Embryonic facial prominence (tissue), 1 donor: Measurements from ENCODE around the gene GNG12.

Source experiments
- DNase-seq: peaks from one replicate; pipeline ENCODE4 v3.0.0-alpha.2; 2016; ENCODE audit errors: extremely low spot score

Gene GNG12

DNA sequence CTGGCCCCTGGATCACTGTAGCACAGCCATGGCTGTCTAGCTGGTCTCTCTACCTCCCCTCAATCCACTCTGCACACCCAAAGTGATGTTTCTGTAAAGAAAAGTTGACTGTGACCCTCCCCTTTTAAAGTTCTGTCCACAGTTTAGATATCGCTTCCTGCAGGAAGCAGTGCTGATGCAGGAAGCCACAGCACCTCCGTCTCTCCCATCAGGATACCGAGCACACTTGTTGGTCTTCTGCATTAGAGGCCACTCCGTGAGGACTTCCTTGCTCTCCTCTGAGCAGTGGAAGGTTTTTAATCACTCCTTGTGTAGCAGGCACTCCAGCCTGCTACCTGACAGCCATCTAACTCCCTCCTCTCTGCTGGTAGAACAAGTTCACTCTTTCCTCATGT is 78.7 kb downstream of the GNG12 start:
- no peak for DNase-seq

GRCh38 chr1:67753776-67754525 is 79.3 kb downstream of the GNG12 start:
- no peak for DNase-seq

DNA sequence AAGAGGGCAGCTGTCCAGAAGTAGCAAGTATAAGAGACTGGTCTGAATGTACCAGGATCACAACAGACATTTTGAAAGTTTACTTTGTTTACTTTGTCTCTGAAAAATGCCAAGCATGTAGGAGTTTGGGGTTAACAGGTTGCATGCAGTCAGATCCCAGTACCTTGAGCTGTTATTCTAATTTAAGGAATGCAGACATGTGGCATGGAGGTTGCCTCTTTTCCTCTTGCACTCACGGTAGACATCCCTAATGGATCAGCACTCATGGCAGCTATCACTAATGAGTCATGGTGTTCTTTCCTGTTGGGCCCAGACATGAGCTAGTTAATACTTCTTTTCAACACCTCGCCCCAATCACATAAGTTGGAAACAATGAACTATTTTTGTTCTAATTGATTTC is 81.0 kb downstream of the GNG12 start:
- no peak for DNase-seq

- DNase-seq = no peak
Observed at GRCh38 chr1:67750691-67751054, 82.6 kb downstream of the GNG12 start.

GRCh38 chr1:67749844-67750690 is 83.2 kb downstream of the GNG12 start:
- DNase-seq = peak; percentile 19

DNA sequence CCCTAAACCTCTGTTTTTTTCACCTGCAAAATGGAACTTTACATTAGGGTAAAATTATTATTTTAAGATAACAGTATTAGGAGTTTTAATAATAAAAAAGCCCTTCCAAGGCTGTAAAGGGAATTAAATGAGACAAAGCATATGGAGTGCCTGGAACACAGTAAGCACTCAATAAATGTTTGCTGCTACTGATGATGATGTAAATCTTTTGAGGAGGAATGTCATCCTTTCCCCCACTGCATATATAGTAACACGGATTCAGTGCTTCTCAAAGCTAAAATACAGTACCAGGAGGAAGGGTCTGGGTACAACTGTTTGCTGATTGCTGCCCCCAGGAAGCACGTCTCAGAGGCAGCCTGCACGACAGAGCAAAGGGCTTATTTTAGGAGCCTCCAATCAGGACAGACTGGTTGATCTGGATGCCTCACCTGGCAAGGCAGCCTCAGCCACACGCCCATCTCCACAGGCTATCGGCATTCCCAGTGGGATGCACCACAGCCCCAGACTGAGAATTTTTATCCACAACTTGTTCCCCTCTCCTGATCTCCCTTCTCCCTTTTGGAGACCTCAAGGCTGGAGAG is 83.9 kb downstream of the GNG12 start:
- DNase-seq = no peak

DNA sequence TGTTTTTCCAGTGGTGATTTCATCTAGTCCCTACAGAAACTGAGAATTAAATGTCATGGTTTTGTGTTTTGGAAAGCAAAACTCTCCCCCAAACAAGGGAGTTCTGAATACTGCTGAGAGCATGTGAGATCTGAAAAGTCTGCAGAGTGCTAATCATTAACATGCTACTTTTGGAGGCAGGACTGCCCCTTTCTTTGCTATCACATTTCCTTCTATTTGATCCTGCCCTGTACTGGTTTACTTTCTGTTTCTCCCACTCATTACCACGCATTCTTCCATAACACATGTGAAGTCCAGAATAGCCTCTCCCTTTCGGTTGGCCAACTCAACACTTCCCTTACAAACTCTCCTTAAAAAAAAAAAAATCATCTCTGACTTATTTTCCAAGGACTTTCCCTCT is 84.6 kb downstream of the GNG12 start:
- no peak for DNase-seq

DNA sequence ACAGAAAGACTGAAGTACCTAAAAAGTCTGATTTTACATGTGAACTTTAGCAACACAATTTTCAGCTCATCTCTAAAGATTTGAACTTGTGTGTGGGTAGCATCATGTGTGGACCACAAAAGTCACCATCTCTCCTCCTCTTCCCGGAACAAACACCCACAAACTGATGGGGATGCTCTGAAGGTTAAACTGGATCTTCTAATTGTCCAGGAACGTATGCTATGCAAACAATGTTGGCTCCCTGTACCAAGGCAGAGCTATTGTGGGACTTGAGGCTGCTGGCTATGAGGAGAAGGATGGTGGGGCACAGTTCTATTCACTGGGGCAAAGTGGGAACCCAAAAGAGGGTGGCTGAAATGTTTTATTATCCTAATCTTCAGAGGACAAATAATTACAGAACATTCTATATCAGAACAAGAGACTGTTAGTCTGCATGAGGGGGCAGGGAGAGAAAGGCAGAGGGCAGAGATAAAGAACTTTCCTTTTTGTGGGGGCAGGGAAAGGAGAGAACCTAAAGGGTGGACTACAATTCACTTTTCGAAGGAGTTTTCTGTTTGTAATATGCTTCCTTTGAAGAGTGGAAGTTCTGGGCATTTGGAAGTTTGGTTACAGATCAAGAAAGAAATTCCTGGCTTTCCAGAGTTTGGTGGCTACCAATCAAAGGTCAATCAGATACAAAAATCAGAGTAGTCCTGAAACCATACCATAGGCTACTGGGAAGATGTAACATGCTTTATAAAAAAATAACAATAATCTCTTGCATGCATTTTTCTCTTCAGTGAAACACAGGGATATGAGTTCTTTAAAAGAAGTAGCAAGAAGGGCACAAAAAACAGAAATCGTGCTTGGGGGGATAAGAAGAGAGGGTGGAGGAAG is 85.4 kb downstream of the GNG12 start:
- no peak for DNase-seq

DNA sequence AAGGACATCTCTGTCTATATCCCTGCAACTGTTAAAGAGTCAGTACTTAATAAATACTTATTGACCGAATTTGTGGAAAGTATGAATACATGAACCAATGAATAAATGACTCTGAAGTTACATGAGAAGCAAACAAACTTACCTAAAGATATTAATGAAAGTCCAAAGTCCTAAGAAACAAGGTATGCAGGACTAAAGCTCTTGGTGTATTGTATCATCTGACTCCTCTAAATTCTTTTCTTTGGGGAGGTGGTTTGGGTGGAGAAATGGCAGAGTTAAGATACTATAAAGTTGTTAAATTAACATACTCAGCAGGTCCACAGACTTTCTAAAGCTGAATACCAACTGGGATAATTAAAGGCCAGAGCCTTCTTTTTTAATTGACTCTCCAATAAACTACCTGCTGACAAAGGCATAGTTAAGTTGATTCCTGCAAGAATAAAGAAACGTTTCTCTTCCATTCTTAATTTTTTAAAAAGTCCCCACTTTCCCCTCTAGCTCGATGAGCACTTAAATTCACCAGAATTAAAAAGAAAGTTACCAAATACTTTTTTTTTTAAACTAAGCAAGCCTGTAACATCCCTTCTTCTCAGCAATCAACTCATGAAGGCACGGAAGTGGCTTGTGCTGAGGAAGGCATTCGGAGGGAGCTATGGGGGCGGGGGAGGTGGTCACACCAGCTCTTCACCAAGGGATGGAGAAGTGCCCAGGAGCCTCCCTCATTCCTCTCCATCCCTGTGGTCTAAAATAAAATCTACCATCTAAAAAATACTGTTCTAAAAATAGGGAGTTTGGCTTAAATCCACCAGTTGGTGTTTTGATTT is 87.2 kb downstream of the GNG12 start:
- no peak for DNase-seq

- DNase-seq = no peak
Observed at GRCh38 chr1:67743072-67743725, 90.1 kb downstream of the GNG12 start.

DNA sequence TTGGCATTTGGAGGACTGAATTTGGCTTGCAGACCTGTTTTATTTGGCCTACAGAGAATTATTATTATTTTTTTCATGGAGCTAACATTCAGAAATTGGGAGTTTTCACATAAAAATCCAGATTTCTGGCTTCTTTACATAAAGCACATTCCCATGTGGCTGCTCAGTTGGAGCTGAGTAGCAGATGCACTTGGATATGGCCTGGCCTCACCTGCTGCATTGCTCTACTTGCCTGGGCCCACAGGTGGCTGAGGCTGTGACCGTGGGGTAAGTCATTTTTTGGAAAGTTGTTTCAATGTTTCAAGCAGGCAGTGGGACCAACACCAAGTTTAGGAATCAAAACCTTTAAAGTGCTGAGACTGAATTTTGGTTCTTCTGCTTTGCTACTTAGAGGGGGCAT is 91.5 kb downstream of the GNG12 start:
- DNase-seq = no peak

DNA sequence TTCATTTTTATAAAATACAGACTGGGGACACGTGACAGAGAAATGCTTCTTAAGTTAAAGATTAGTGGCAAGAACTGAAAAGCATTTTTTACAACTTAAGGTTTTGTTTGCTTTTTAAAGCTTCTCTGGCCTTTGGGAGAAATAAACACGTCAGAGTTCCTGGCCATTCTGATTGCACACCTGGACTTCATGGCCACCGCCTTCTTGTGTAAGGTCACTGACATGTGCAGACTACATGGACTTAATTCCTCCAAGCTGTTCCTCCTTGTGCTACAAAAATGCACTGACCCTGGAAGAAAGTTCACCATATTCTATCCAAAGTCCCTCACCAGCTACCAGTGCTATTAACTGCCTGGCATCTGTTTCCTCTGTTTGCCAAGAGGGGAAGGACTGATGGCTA is 92.1 kb downstream of the GNG12 start:
- no peak for DNase-seq

DNA sequence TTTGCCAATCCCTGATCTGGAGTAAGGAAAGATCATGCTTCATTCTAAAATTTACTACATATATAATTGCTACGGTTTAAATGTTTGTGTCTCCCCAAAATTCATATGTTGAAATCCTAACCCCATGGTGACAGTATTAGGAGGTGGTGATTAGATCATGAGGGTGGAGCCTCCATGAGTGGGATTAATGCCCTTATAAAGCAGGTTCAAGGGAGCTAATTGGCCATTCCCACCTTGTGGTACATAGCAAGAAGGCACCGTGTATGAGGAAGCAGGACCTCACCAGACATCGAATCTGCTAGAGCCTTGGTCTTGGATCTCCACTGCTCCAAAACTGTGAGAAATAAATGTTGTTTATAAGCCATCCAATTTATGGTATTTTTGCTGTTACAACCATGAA is 92.7 kb downstream of the GNG12 start:
- no peak for DNase-seq

DNA sequence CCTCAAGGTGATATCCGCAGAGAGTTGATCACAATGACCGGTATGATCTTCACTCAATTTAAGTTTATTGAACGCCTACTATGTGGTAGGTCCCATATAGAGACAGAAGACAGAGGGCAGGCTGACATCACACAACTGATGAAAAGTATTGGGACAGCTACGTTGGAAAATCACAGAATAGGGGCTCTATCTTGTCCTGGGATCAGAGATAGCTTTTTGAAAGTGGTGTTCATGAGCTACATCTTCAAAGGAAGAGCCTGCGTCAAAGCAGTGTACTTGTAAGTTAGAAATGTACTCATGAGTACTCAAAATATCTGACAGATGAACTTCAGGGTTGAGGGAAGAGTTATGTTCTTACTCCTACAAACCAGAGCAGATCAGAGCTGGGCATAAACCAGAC is 93.9 kb downstream of the GNG12 start:
- no peak for DNase-seq

DNA sequence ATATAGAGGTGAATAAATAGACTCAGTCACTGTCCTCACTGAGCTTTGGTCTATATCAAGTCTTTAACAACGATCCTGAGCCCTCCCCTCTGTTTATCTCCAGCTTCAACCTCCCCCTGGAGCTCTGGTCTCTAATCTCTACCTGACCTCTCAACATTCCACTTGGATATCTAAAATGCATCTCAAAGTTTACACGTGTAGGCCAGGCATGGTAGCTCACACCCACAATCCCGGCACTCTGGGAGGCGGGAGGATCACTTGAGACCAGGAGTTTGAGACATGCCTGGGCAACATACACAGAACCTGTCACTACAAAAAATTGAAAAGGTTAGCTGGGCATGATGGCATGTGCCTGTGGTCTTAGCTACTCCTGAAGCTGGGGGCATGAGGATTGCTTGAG is 94.9 kb downstream of the GNG12 start:
- DNase-seq = no peak

GRCh38 chr1:67737875-67738274 is 95.4 kb downstream of the GNG12 start:
- DNase-seq = no peak

GRCh38 chr1:67736750-67737149 is 96.5 kb downstream of the GNG12 start:
- DNase-seq = no peak

DNA sequence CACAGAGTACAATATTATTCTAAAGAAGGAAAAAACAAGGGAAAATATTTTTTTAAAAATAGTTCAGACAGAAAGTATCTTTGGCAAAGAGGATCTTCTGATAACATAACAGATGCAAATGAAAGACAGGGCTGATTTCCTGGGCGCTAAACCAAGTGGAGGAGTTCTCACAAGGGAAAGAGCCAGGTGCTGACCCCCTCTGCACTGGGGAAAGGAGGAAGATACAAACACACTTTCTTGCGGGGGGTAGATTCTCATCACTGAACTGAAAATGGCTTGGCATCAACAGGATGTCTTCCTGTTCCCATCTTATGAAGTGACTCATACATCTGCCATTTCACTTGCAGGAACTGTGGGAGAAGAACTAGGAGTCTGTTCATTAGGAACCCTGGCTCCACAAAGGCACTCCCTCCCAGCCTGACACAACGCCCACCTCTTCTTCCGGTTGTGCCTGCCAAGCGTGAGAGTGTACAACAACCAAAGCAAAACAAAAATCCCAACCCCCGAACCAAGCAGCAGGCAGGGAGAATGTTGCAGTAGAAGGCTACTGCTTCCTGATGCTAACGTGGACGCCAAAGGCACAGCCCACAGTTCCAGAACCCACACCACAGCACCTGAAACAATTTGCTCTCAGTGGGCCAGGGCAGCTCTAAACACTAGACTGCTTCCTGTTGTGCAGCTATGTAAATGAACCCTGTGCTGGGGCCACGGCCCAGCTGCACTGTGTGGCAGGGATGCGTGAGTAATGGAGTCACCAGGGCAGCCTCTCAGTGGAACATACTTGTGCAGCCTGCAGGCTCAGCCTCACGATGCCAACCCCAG is 97.2 kb downstream of the GNG12 start:
- no peak for DNase-seq

- no peak for DNase-seq
Observed at GRCh38 chr1:67735206-67735605, 98.1 kb downstream of the GNG12 start.

DNA sequence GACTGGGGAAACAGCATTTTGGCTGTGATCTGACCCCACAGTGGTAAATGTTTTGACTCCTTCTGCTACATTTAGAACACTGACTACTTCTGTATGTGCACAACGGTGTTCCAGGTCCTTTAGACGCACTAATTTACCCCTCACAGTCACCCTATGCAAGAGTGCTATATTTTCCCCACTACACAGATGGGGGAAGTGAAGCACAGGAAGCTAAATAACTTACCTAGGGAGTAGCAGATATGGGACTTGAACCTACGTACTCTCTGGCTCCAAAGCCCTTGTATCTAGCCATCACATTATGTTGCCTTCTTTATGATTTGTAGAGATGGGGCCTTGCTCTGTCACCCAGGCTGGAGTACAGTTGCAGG is 99.0 kb downstream of the GNG12 start:
- no peak for DNase-seq
